GM19463 (cell line): ENCODE measurements around the gene IQUB.
"Not testable (repeated sequence)": the region's sequence is repeated elsewhere in the genome, so short reads cannot be mapped to it uniquely, and the experiment has no call there.

Source experiments
- ATAC-seq: cut with Tn5 transposase; IDR thresholded peaks from one replicate; pipeline ENCODE4 v1.9.1; 2021; ENCODE audit warnings: mild to moderate bottlenecking, moderate library complexity; ENCODE audit not compliant: unreplicated experiment

Gene IQUB

DNA sequence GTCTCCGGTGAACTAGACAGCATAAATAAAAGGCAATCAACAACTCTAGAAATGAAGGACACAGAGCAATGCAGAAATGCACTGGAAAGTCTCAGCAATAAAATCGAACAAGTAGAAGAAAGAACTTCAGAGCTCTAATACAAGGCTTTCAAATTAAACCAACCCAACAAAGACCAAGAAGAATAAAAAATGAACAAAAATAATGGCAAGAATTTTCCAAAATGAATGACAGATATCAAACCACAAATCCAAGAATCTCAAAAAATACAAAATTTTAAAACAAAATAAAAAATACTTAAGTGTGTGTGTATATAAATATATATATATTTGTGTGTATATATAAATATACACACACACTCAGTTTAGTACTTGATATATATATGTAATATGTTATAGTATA lies 110.8 kb downstream of the IQUB start:
- ATAC-seq = no peak

- no peak for ATAC-seq
These were observed 116.8 kb downstream of the IQUB start for GRCh38 chr7:123417580-123417979.

GRCh38 chr7:123415625-123416024 lies 118.8 kb downstream of the IQUB start:
- no peak for ATAC-seq

DNA sequence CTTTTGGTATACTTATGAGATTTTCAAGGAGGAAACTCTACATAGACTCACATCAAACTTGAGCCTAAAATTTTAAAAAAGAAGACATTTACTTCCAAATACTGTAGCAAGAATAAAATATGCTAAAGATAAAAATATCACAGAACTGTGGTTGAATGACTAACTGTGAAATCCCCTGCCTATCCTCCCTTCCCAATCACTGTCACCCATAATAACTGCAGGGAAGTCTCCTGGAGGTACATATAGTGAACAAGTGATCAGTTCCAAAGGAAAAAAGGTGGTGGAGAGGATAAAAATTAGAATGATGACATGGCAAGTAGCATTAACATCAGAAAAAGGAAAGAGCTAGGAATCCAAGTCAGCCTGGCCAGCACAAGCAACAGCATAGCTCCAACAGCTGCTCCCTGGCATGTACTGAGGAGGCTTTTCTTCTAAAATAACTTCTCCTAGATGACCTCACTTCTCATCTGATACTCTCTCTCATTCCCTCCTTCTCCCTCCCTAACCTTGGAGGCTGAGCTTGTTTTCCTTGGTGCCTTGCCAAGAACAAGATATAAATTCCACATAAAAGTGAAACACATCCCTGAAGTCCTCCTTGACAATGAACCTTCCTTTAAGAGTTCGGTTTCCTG lies 124.0 kb downstream of the IQUB start:
- no peak for ATAC-seq

- ATAC-seq = not testable (repeated sequence)
These were observed 126.4 kb downstream of the IQUB start for GRCh38 chr7:123407951-123408350.
